Testis (tissue), 2 donors: Measurements from ENCODE around the gene KLRK1.

Experiments
- CTCF ChIP-seq, 3 experiments: fragments of 450-650 bp in 2 of 3; fragments of 200-600 bp in 1 of 3; sonication (generic) in 1 of 3; IDR thresholded peaks; one replicate each; pipeline ENCODE4 v1.5.1; 2016 to 2019; ENCODE audit warnings: antibody characterized with exemption in 3 of 3, mild to moderate bottlenecking in 2 of 3, moderate library complexity in 1 of 3
- POLR2A ChIP-seq: fragments of 450-650 bp; IDR thresholded peaks from one replicate; pipeline ENCODE4 v1.6.1; 2017; ENCODE audit warnings: antibody characterized with exemption, mild to moderate bottlenecking, moderate library complexity

- TF ChIP-seq POLR2A (no peak), CTCF (IDR thresholded peaks at IDR 0.05) (no peak)
Observed at GRCh38 chr12:10395390-10395998, 5.7 kb upstream of the KLRK1 start.
